Measurements from ENCODE around the gene KDF1. TPM values are rescaled to one million over a fixed set of nuclear protein-coding genes. Genes with fewer than 3 reads are reported as not detected.
A peak's percentile ranks its signal among the peaks of the same experiment; 100 is the strongest.

KDF1 gene
- total RNA-seq, 4 donors from 2014 or later, result 21.9 to 51.1 (median 41.5) TPM

- H3K27ac ChIP-seq, result peak overlapping the region; percentile 90
- H3K9me3 ChIP-seq, result no peaks in the 10 kb centered on the region
- 34% methylated on average over 12 of the region's 13 CpGs for WGBS
- H3K4me1 ChIP-seq, result peaks cover 94% of the 10 kb centered on the region
- H3K36me3 ChIP-seq, result peaks cover 16% of the 10 kb centered on the region
- DNase-seq (ENCODE audit: low spot score in 2 of 2), result no peak
- TF ChIP-seq POLR2AphosphoS5 (IDR thresholded peaks at IDR 0.05) (no peak), POLR2A (IDR thresholded peaks at IDR 0.05) (no peak), EP300 (IDR thresholded peaks at IDR 0.05) (no peak)
- TF ChIP-seq, protein P1, sequence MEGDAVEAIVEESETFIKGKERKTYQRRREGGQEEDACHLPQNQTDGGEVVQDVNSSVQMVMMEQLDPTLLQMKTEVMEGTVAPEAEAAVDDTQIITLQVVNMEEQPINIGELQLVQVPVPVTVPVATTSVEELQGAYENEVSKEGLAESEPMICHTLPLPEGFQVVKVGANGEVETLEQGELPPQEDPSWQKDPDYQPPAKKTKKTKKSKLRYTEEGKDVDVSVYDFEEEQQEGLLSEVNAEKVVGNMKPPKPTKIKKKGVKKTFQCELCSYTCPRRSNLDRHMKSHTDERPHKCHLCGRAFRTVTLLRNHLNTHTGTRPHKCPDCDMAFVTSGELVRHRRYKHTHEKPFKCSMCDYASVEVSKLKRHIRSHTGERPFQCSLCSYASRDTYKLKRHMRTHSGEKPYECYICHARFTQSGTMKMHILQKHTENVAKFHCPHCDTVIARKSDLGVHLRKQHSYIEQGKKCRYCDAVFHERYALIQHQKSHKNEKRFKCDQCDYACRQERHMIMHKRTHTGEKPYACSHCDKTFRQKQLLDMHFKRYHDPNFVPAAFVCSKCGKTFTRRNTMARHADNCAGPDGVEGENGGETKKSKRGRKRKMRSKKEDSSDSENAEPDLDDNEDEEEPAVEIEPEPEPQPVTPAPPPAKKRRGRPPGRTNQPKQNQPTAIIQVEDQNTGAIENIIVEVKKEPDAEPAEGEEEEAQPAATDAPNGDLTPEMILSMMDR (IDR thresholded peaks at IDR 0.05), result no peak
- H3K27me3 ChIP-seq, result no peaks in the 10 kb centered on the region
- no peak overlapping the region for H3K4me3 ChIP-seq
Measured at GRCh38 chr1:27001570-27002360, 41.5 kb upstream of the KDF1 start.

GRCh38 chr1:27000817-27001460 lies 40.7 kb upstream of the KDF1 start:
- Histone ChIP-seq H3K27me3 (no peaks in the 10 kb centered on the region), H3K27ac (peak overlapping the region; percentile 90), H3K9me3 (no peaks in the 10 kb centered on the region), H3K4me3 (no peak overlapping the region), H3K36me3 (peaks cover 12% of the 10 kb centered on the region), H3K4me1 (peaks cover 87% of the 10 kb centered on the region)
- TF ChIP-seq POLR2A (IDR thresholded peaks at IDR 0.05), result no peak
- no peak for TF ChIP-seq POLR2AphosphoS5 (IDR thresholded peaks at IDR 0.05)
- 59% methylated on average over 7 of the region's 8 CpGs for WGBS
- DNase-seq (ENCODE audit: low spot score in 2 of 2), result no peak

- no peak for TF ChIP-seq POLR2A (IDR thresholded peaks at IDR 0.05)
- TF ChIP-seq, protein P1 (IDR thresholded peaks at IDR 0.05), result no peak
- Histone ChIP-seq H3K4me3 (no peak overlapping the region), H3K4me1 (peaks cover 80% of the 10 kb centered on the region), H3K27ac (peak overlapping the region; percentile 90), H3K9me3 (no peaks in the 10 kb centered on the region), H3K27me3 (no peaks in the 10 kb centered on the region), H3K36me3 (peaks cover 5% of the 10 kb centered on the region)
- 38% methylated on average over 9 of the region's 9 CpGs for WGBS
- no peak for DNase-seq (ENCODE audit: low spot score in 2 of 2)
Measured at GRCh38 chr1:27000090-27000816, 40.0 kb upstream of the KDF1 start.

GRCh38 chr1:26999440-26999987 lies 39.2 kb upstream of the KDF1 start:
- peaks cover 80% of the 10 kb centered on the region for H3K4me1 ChIP-seq
- DNase-seq (ENCODE audit: low spot score in 2 of 2), result peak in 1 of 2 donors; percentile 76
- H3K27ac ChIP-seq, result peak overlapping the region; percentile 90
- no peak overlapping the region for H3K4me3 ChIP-seq
- no peaks in the 10 kb centered on the region for H3K9me3 ChIP-seq
- TF ChIP-seq POLR2AphosphoS5 (IDR thresholded peaks at IDR 0.05), result peak in 2 of 3 donors; percentile 80 to 93
- no peak for TF ChIP-seq POLR2A (IDR thresholded peaks at IDR 0.05)
- peak; percentile 59 for TF ChIP-seq EP300 (IDR thresholded peaks at IDR 0.05)
- TF ChIP-seq, protein P1 (IDR thresholded peaks at IDR 0.05), result no peak
- H3K36me3 ChIP-seq, result no peaks in the 10 kb centered on the region
- no peaks in the 10 kb centered on the region for H3K27me3 ChIP-seq
- 37% methylated on average over 7 of the region's 7 CpGs for WGBS

GRCh38 chr1:26998429-26999300 lies 38.4 kb upstream of the KDF1 start:
- peaks cover 80% of the 10 kb centered on the region for H3K4me1 ChIP-seq

More at GRCh38 chr1:26998429-26999300, 38.4 kb upstream of the KDF1 start:
- peaks cover 2% of the 10 kb centered on the region for H3K27me3 ChIP-seq
- no peaks in the 10 kb centered on the region for H3K36me3 ChIP-seq
- WGBS, result 52% methylated on average over 11 of the region's 11 CpGs
- H3K9me3 ChIP-seq, result no peaks in the 10 kb centered on the region
- H3K4me3 ChIP-seq, result peak overlapping the region; percentile 28
- TF ChIP-seq POLR2A (IDR thresholded peaks at IDR 0.05), result no peak
- TF ChIP-seq, protein P1 (IDR thresholded peaks at IDR 0.05), result no peak
- no peak for TF ChIP-seq EP300 (IDR thresholded peaks at IDR 0.05)
- TF ChIP-seq POLR2AphosphoS5 (IDR thresholded peaks at IDR 0.05), result no peak
- H3K27ac ChIP-seq, result peak overlapping the region; percentile 90
- DNase-seq (ENCODE audit: low spot score in 2 of 2), result peak in 1 of 2 donors; percentile 67

Data from suprapubic skin (tissue), 4 donors.